H1 (cell line): ENCODE data around the gene VPS18. TPM values are rescaled to one million over a fixed set of nuclear protein-coding genes. Genes with fewer than 3 reads are reported as not detected.

ENCODE experiments used
- CTCF ChIA-PET: fragments of 300-600 bp; sonication (Branson Sonifier 250); formaldehyde crosslinking; loops from one replicate; lab custom pipeline; 2021; ENCODE audit not compliant: partially characterized antibody; lab: Charles Lee
- POLR2A ChIA-PET: fragments of 300-600 bp; sonication (Branson Sonifier 250); formaldehyde crosslinking; loops from one replicate; lab custom pipeline; 2021; ENCODE audit warnings: inconsistent platforms; ENCODE audit not compliant: partially characterized antibody; lab: Charles Lee
- DNase-seq, 2 experiments: peaks; one replicate each; pipeline versions ENCODE4 v3.0.0 to v3.0.0-alpha.2; 2010 to 2022; ENCODE audit warnings: low spot score in 2 of 2, low read depth in 1 of 2, mixed read lengths in 1 of 2
- FAIRE-seq: peaks from 2 replicates; lab custom pipeline; 2011; peaks lifted over from hg19 to GRCh38; lab: Jason Lieb, UNC
- H2AFZ ChIP-seq: 2 replicates; pipeline ENCODE4 v1.8.1; 2012; ENCODE audit warnings: low read length, inconsistent platforms
- H2AK5ac ChIP-seq: 2 replicates; pipeline ENCODE4 v1.6.1; 2013; ENCODE audit warnings: low read depth, low read length
- H2BK120ac ChIP-seq: replicated peaks from 2 replicates; pipeline ENCODE3; 2013; ENCODE audit warnings: low read depth, low read length, inconsistent platforms
- H2BK12ac ChIP-seq: 2 replicates; pipeline ENCODE4 v1.6.1; 2013; ENCODE audit warnings: low read depth, low read length
- H2BK15ac ChIP-seq: 2 replicates; pipeline ENCODE4 v1.6.1; 2013; ENCODE audit warnings: low read length
- H2BK20ac ChIP-seq: 2 replicates; pipeline ENCODE4 v1.6.1; 2013; ENCODE audit warnings: low read length
- H2BK5ac ChIP-seq: 2 replicates; pipeline ENCODE4 v1.6.1; 2013; ENCODE audit warnings: low read depth, low read length
- H3K14ac ChIP-seq: 2 replicates; pipeline ENCODE4 v1.6.1; 2013; ENCODE audit warnings: inconsistent platforms; ENCODE audit not compliant: insufficient read length
- H3K18ac ChIP-seq: 2 replicates; pipeline ENCODE4 v1.6.1; 2013; ENCODE audit warnings: low read length; ENCODE audit errors: extremely low read depth
- H3K23ac ChIP-seq: 2 replicates; pipeline ENCODE4 v1.6.1; 2013; ENCODE audit warnings: inconsistent platforms; ENCODE audit not compliant: insufficient read length
- H3K23me2 ChIP-seq: 2 replicates; pipeline ENCODE4 v1.6.1; 2013; ENCODE audit warnings: low read depth, low read length
- H3K27ac ChIP-seq: 2 replicates; pipeline ENCODE4 v1.6.1; 2011; ENCODE audit warnings: low read depth, low read length, inconsistent platforms
- H3K27me3 ChIP-seq, 4 experiments: replicated peaks in 1 of 4; 1 replicate in 1 of 4; 2 replicates in 3 of 4; pipeline versions ENCODE4 v1.6.1 to v1.8.1; 2011 to 2013; ENCODE audit warnings: low read length in 3 of 4, mild to moderate bottlenecking in 3 of 4, inconsistent platforms in 2 of 4, mixed read lengths in 2 of 4, moderate library complexity in 1 of 4; ENCODE audit not compliant: control insufficient read depth in 3 of 4, insufficient read depth in 3 of 4; ENCODE audit errors: extremely low read depth in 1 of 4
- H3K36me3 ChIP-seq, 4 experiments: 2 replicates each; pipeline versions ENCODE4 v1.6.1 to v1.8.1; 2011 to 2013; ENCODE audit warnings: mild to moderate bottlenecking in 4 of 4, low read length in 3 of 4, moderate library complexity in 2 of 4, control low read depth in 1 of 4, inconsistent platforms in 1 of 4; ENCODE audit not compliant: insufficient read depth in 4 of 4, control insufficient read depth in 2 of 4
- H3K4ac ChIP-seq: replicated peaks from 2 replicates; pipeline ENCODE3; 2013; ENCODE audit warnings: low read length, low read depth, mixed read lengths, inconsistent platforms; ENCODE audit not compliant: insufficient read length
- H3K4me1 ChIP-seq, 4 experiments: replicated peaks in 1 of 4; 1 replicate in 1 of 4; 2 replicates in 3 of 4; pipeline versions ENCODE4 v1.6.1 to v1.8.1; 2011 to 2013; ENCODE audit warnings: low read length in 3 of 4, inconsistent platforms in 2 of 4, mixed read lengths in 1 of 4; ENCODE audit not compliant: insufficient read depth in 4 of 4, control insufficient read depth in 3 of 4
- H3K4me2 ChIP-seq, 2 experiments: 2 replicates each; pipeline versions ENCODE4 v1.6.1 to v1.8.1; 2011 to 2013; ENCODE audit warnings: low read depth in 2 of 2, low read length in 2 of 2, control low read depth in 1 of 2, inconsistent platforms in 1 of 2, mild to moderate bottlenecking in 1 of 2; ENCODE audit not compliant: insufficient read depth in 1 of 2
- H3K4me3 ChIP-seq, 4 experiments: fragments of 200-600, 300-600 bp in 1 of 4; sonication (generic), shearing (Covaris generic), sonication (Bioruptor Twin) in 1 of 4; 2 replicates each; pipeline versions ENCODE4 v1.5.1 to v1.8.1; 2011 to 2016; ENCODE audit warnings: low read length in 4 of 4, low read depth in 3 of 4, control low read depth in 2 of 4, inconsistent platforms in 2 of 4, mild to moderate bottlenecking in 2 of 4, mixed read lengths in 1 of 4, moderate library complexity in 1 of 4; ENCODE audit not compliant: insufficient read depth in 2 of 4; ENCODE audit errors: extremely low read depth in 1 of 4
- H3K56ac ChIP-seq: replicated peaks from 2 replicates; pipeline ENCODE3; 2013; ENCODE audit warnings: low read depth, mild to moderate bottlenecking, mixed read lengths, low read length, inconsistent platforms; ENCODE audit not compliant: insufficient read length
- H3K79me1 ChIP-seq: 2 replicates; pipeline ENCODE4 v1.6.1; 2013; ENCODE audit warnings: low read depth, low read length, control low read depth
- H3K79me2 ChIP-seq, 2 experiments: 2 replicates each; pipeline versions ENCODE4 v1.6.1 to v1.8.1; 2012 to 2013; ENCODE audit warnings: low read length in 2 of 2, mild to moderate bottlenecking in 2 of 2, inconsistent platforms in 1 of 2; ENCODE audit not compliant: insufficient read depth in 2 of 2, control insufficient read depth in 1 of 2
- H3K9ac ChIP-seq, 4 experiments: replicated peaks in 1 of 4; 1 replicate in 1 of 4; 2 replicates in 3 of 4; pipeline versions ENCODE4 v1.6.1 to v1.8.1; 2011 to 2013; ENCODE audit warnings: low read depth in 3 of 4, low read length in 3 of 4, control low read depth in 2 of 4, mild to moderate bottlenecking in 2 of 4, moderate library complexity in 2 of 4, inconsistent platforms in 1 of 4; ENCODE audit errors: extremely low read depth in 1 of 4
- H3K9me3 ChIP-seq, 2 experiments: 2 replicates each; pipeline versions ENCODE4 v1.6.1 to v1.8.1; 2012 to 2013; ENCODE audit warnings: mild to moderate bottlenecking in 2 of 2, moderate library complexity in 2 of 2, control low read depth in 1 of 2, inconsistent platforms in 1 of 2, low read depth in 1 of 2, low read length in 1 of 2, mixed read lengths in 1 of 2; ENCODE audit not compliant: insufficient read depth in 2 of 2
- H4K20me1 ChIP-seq, 2 experiments: replicated peaks in 1 of 2; 2 replicates each; pipeline versions ENCODE3 to v1.8.1; 2011 to 2013; ENCODE audit warnings: inconsistent platforms in 2 of 2, low read length in 2 of 2, mild to moderate bottlenecking in 1 of 2; ENCODE audit not compliant: insufficient read depth in 2 of 2, control insufficient read depth in 1 of 2
- H4K5ac ChIP-seq: 2 replicates; pipeline ENCODE4 v1.6.1; 2013; ENCODE audit warnings: low read length, low read depth, mixed read lengths, inconsistent platforms; ENCODE audit not compliant: insufficient read length
- H4K8ac ChIP-seq: 2 replicates; pipeline ENCODE4 v1.8.0; 2013; ENCODE audit warnings: mild to moderate bottlenecking, moderate library complexity, low read length, inconsistent platforms; ENCODE audit not compliant: insufficient read depth; ENCODE audit errors: extremely low read depth
- H4K91ac ChIP-seq: replicated peaks from 2 replicates; pipeline ENCODE3; 2013; ENCODE audit warnings: low read length, mixed read lengths, inconsistent platforms; ENCODE audit not compliant: insufficient read length
- FOSL1 ChIP-seq: IDR thresholded peaks from 2 replicates; pipeline ENCODE4 v1.6.1; 2011; ENCODE audit warnings: mild to moderate bottlenecking, low read depth, low read length, moderate library complexity; ENCODE audit not compliant: insufficient read depth
- JUND ChIP-seq: IDR thresholded peaks from 2 replicates; pipeline ENCODE4 v1.6.1; 2011; ENCODE audit warnings: mild to moderate bottlenecking, improper control_type of control experiment, low read length
- SIRT6 ChIP-seq: IDR thresholded peaks from one replicate; pipeline ENCODE4 v1.7.1; 2012; ENCODE audit warnings: low read length, inconsistent platforms
- SP1 ChIP-seq: IDR thresholded peaks from 2 replicates; pipeline ENCODE4 v1.6.1; 2011; ENCODE audit warnings: low read depth, low read length
- SP2 ChIP-seq: IDR thresholded peaks from 2 replicates; pipeline ENCODE4 v1.6.1; 2012; ENCODE audit warnings: mild to moderate bottlenecking, low read length, inconsistent platforms
- TBP ChIP-seq: IDR thresholded peaks from 2 replicates; pipeline ENCODE4 v1.6.1; 2011; ENCODE audit warnings: low read depth, low read length, improper control_type of control experiment
- ZNF274 ChIP-seq: IDR thresholded peaks from 2 replicates; pipeline ENCODE4 v1.7.0; 2012; ENCODE audit warnings: low read length, borderline replicate concordance; ENCODE audit errors: extremely low read depth
- WGBS, 2 experiments: shearing (Covaris generic) in 1 of 2; methylation state at CpG; one replicate each; pipeline versions ENCODE4 v1.1.6 to v1.1.7; 2013 to 2015; ENCODE audit warnings: low lambda C conversion rate in 2 of 2, mixed read lengths in 2 of 2, inconsistent platforms in 1 of 2, low coverage in 1 of 2, missing lambda C conversion rate in 1 of 2; ENCODE audit not compliant: insufficient replicate concordance in 2 of 2, insufficient coverage in 1 of 2, insufficient read length in 1 of 2; ENCODE audit errors: extremely low coverage in 1 of 2, missing lambda C conversion rate in 1 of 2; 5-methylcytosine and 5-hydroxymethylcytosine counted together
- polyA plus RNA-seq, 7 experiments: library from polyadenylated mRNA; depleted of rRNA in 3 of 7; stranded (reverse) in 5 of 7; unstranded in 2 of 7; fragments of >200 nt in 5 of 7; fragments of 200-250 nt in 2 of 7; gene quantifications; 1 replicate in 5 of 7; 2 replicates in 1 of 7; 4 replicates in 1 of 7; pipeline versions ENCODE4 v1.2.1 to v1.2.3, GENCODE V29; 2011 to 2013; ENCODE audit warnings: missing spikeins in 2 of 7, mixed read lengths in 2 of 7
- total RNA-seq: library from RNA; stranded (reverse); fragmentation: NEBNext Ultra II Directional; extraction: Animal tissue kit (Norgen Biotek cat#: 25700); gene quantifications from 2 replicates; pipeline ENCODE4 v1.2.1, GENCODE V29; 2021

Gene VPS18
- total and polyA plus RNA-seq, 2 of the 8 experiments (the other 6 are each of a cell fraction or from before 2014, with no cell fraction given): 28.9 to 32.7 TPM

GRCh38 chr15:40921949-40922607 is 27.8 kb downstream of the VPS18 start:
- no peak for DNase-seq
- FAIRE-seq: no peak
- H3K18ac ChIP-seq: no peak overlapping the region
- H3K23me2 ChIP-seq: peaks cover 8% of the 10 kb centered on the region; the same call in 1 of the 2 replicates
- H3K23ac ChIP-seq: no peak overlapping the region
- no peak overlapping the region for H3K14ac ChIP-seq
- no peaks in the 10 kb centered on the region for H3K9me3 ChIP-seq
- no peak overlapping the region for H2AK5ac ChIP-seq
- H2BK15ac ChIP-seq: no peak overlapping the region
- H3K79me2 ChIP-seq: no peaks in the 10 kb centered on the region
- no peaks in the 10 kb centered on the region for H3K36me3 ChIP-seq
- no peak overlapping the region for H2BK20ac ChIP-seq
- H4K91ac ChIP-seq: no peak overlapping the region
- H2BK12ac ChIP-seq: no peak overlapping the region
- CTCF ChIA-PET: interaction anchor here (0.8 to 24.4 kb wide), 4 partner anchors 17 to 99 kb away, joined by 3 to 619 read pairs (median 296); partner anchors contain the start of genes CHAC1, DLL4 and VPS18
- H3K4me1 ChIP-seq: peaks cover under 1 to 17% (median 14%) of the 10 kb centered on the region in 4 experiments; a peak in 6 of 7 replicates
- H3K9ac ChIP-seq: no peak overlapping the region
- H2AFZ ChIP-seq: no peak overlapping the region
- no peak overlapping the region for H2BK120ac ChIP-seq
- no peak overlapping the region for H3K4me3 ChIP-seq
- H3K79me1 ChIP-seq: no peaks in the 10 kb centered on the region
- H4K20me1 ChIP-seq: peaks cover 0 to 11% of the 10 kb centered on the region in 2 experiments
- POLR2A ChIA-PET: interaction anchor here (0.7 to 43.8 kb wide), 5 partner anchors 7 to 33 kb away, joined by 3 to 1505 read pairs (median 6); partner anchors contain the start of genes CHAC1 and DLL4
- H4K5ac ChIP-seq: no peak overlapping the region
- no peak overlapping the region for H2BK5ac ChIP-seq
- WGBS, 2 experiments: 77% methylated on average over 5 of the region's 5 CpGs; no CpG with 5 or more reads in 1 of the 2 experiments
- H3K56ac ChIP-seq: no peak overlapping the region
- TF ChIP-seq SIRT6: no peak
- no peak for TF ChIP-seq JUND
- no peak for TF ChIP-seq SP2
- no peak for TF ChIP-seq SP1
- no peak for TF ChIP-seq ZNF274
- no peak for TF ChIP-seq TBP
- no peak for TF ChIP-seq FOSL1
- peaks cover 41 to 75% (median 55%) of the 10 kb centered on the region in 4 experiments for H3K27me3 ChIP-seq
- H3K4me2 ChIP-seq: no peak overlapping the region
- H3K4ac ChIP-seq: no peak overlapping the region
- H4K8ac ChIP-seq: no peak overlapping the region
- no peak overlapping the region for H3K27ac ChIP-seq
